Glutamatergic neuron (in vitro differentiated cells): ENCODE measurements around the gene PBX2. TPM values are rescaled to one million over a fixed set of nuclear protein-coding genes. Genes with fewer than 3 reads are reported as not detected.

Experiments used
- DNase-seq: peaks from one replicate; pipeline ENCODE4 v3.0.0; 2022
- H3K27ac Mint-ChIP-seq: one replicate; pipeline ENCODE4 v1.8.0; 2020; ENCODE audit warnings: mild to moderate bottlenecking, mixed read lengths, inconsistent platforms; ENCODE audit not compliant: unreplicated experiment
- H3K27me3 Mint-ChIP-seq: one replicate; pipeline ENCODE4 v1.8.0; 2020; ENCODE audit warnings: mild to moderate bottlenecking, moderate library complexity, mixed read lengths, inconsistent platforms; ENCODE audit not compliant: unreplicated experiment
- H3K36me3 Mint-ChIP-seq: one replicate; pipeline ENCODE4 v1.8.0; 2020; ENCODE audit warnings: mild to moderate bottlenecking, mixed read lengths, inconsistent platforms; ENCODE audit not compliant: unreplicated experiment
- H3K4me1 Mint-ChIP-seq: one replicate; pipeline ENCODE4 v1.8.0; 2020; ENCODE audit warnings: mild to moderate bottlenecking, low read depth, mixed read lengths, inconsistent platforms; ENCODE audit not compliant: unreplicated experiment
- H3K4me3 Mint-ChIP-seq: one replicate; pipeline ENCODE4 v1.8.0; 2020; ENCODE audit warnings: mild to moderate bottlenecking, mixed read lengths, inconsistent platforms; ENCODE audit not compliant: unreplicated experiment
- H3K9me3 Mint-ChIP-seq: one replicate; pipeline ENCODE4 v1.8.0; 2020; ENCODE audit warnings: mild to moderate bottlenecking, moderate library complexity, mixed read lengths, inconsistent platforms; ENCODE audit not compliant: unreplicated experiment
- CTCF ChIP-seq: fragments of 200-600 bp; sonication (generic); IDR thresholded peaks from one replicate; pipeline ENCODE4 v1.5.0; 2021; ENCODE audit not compliant: partially characterized antibody, unreplicated experiment
- total RNA-seq: library from RNA; stranded (reverse); fragmentation: NEBNext Ultra II Directional; extraction: Animal tissue kit (Norgen Biotek cat#: 25700); gene quantifications from one replicate; pipeline ENCODE4 v1.2.1, GENCODE V29; 2021; ENCODE audit not compliant: unreplicated experiment

The PBX2 gene
- total RNA-seq, 1 donor from 2014 or later: 105 TPM

- H3K4me3 Mint-ChIP-seq: peak within 1 kb of the TSS; percentile 100
- H3K4me1 Mint-ChIP-seq: peaks cover 29% of the 10 kb centered on the region
Observed at GRCh38 chr6:32153564-32154513, 36.2 kb downstream of the PBX2 start, which contains the start of gene PPT2. Gene PPT2, plus strand, starts transcription at chr6:32154141. Its CDS starts 454 bp downstream, at chr6:32154595.

GRCh38 chr6:32152769-32153563 is 37.0 kb downstream of the PBX2 start:
- DNase-seq: peak; percentile 55
- no peak for TF ChIP-seq CTCF
- H3K4me3 Mint-ChIP-seq: peak overlapping the region; percentile 100
- H3K9me3 Mint-ChIP-seq: peaks cover 15% of the 10 kb centered on the region
- H3K4me1 Mint-ChIP-seq: peaks cover 30% of the 10 kb centered on the region
- H3K27me3 Mint-ChIP-seq: peaks cover 24% of the 10 kb centered on the region
- no peaks in the 10 kb centered on the region for H3K36me3 Mint-ChIP-seq
- peak overlapping the region; percentile 78 for H3K27ac Mint-ChIP-seq

More at GRCh38 chr6:32153564-32154513, 36.2 kb downstream of the PBX2 start, which contains the start of gene PPT2:
- no peak for TF ChIP-seq CTCF
- peak within 1 kb of the TSS; percentile 95 for H3K27ac Mint-ChIP-seq
- peak; percentile 90 for DNase-seq
- peaks cover 11% of the 10 kb centered on the region for H3K9me3 Mint-ChIP-seq
- H3K27me3 Mint-ChIP-seq: peaks cover 17% of the 10 kb centered on the region
- no peaks in the 10 kb centered on the region for H3K36me3 Mint-ChIP-seq

- peaks cover 24% of the 10 kb centered on the region for H3K27me3 Mint-ChIP-seq
Observed at GRCh38 chr6:32151863-32152768, 37.9 kb downstream of the PBX2 start, which contains the start of gene PRRT1. Gene PRRT1, minus strand, starts transcription at chr6:32151939. Its CDS starts 112 bp downstream, at chr6:32151827.

More at GRCh38 chr6:32151863-32152768, 37.9 kb downstream of the PBX2 start, which contains the start of gene PRRT1:
- peak; percentile 29 for DNase-seq
- Mint-ChIP-seq H3K4me1 (peaks cover 30% of the 10 kb centered on the region), H3K27ac (peak within 1 kb of the TSS; percentile 94), H3K4me3 (peak within 1 kb of the TSS; percentile 100), H3K9me3 (peaks cover 15% of the 10 kb centered on the region), H3K36me3 (no peaks in the 10 kb centered on the region)
- no peak for TF ChIP-seq CTCF
